ENCODE data around the gene ANKRA2. TPM values are rescaled to one million over a fixed set of nuclear protein-coding genes. Genes with fewer than 3 reads are reported as not detected.

The ANKRA2 gene, protein sequence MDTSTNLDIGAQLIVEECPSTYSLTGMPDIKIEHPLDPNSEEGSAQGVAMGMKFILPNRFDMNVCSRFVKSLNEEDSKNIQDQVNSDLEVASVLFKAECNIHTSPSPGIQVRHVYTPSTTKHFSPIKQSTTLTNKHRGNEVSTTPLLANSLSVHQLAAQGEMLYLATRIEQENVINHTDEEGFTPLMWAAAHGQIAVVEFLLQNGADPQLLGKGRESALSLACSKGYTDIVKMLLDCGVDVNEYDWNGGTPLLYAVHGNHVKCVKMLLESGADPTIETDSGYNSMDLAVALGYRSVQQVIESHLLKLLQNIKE
- total RNA-seq: 45.7 TPM

DNA sequence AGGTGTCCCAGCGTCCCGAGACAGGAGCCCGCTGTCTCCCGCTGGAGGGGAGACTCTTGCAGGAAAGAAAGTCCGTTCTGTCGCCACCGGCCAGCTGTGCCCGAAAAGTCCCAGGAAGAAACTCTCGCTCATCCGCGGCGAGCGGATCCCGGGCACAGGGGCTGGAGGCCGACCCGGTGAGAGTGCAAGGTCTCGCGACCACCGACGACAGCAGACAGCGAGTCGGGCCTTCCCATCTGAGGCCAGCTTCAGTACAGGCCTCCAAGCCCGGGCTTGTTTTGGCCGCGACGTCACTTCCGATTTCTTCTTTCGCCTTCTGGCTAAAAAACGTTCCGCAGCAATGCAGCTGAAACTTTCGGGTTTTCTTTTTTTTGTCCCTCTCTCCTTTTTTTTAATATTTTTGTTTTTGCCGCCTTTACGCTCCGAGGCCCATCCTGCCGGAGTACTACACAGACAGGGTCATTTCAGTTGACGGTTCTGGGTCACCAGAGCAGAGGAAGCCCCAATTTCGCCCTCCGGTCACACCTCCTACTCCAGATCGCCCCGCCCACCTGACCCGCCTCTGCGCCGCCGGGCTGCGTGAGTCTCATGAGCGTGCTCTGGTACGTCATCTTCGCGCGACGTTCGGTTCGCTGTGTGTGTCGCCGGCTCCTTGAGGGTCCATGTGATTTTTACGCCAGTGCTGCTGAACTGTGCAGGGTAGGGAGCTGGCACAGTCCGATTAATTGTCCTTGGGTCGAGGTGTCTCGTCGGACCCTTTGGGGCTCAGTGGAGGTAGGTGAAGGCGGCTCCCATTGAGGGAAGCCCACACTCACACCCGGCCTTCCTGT lies at the start of gene ANKRA2, which contains the start of gene UTP15:
Gene ANKRA2, minus strand, starts transcription at position 501 of the 830 bp plus-strand sequence. CDS start 2,758 bp downstream, outside the sequence.
Gene UTP15, plus strand, starts transcription at position 605 of the 830 bp plus-strand sequence. CDS start 1,602 bp downstream, outside the sequence.

Other genes starting within 250 kb of the ANKRA2 start
- 2.1 TPM for gene FOXD1, start 116.9 kb downstream of the ANKRA2 start, total RNA-seq
- gene BTF3, start 67.2 kb downstream of the ANKRA2 start, total RNA-seq: 252 TPM
- 30.0 TPM for gene UTP15, start 104 bp upstream of the ANKRA2 start, total RNA-seq
- 15.0 TPM for gene ARHGEF28, start 60.6 kb upstream of the ANKRA2 start, total RNA-seq